Islet precursor cell (in vitro differentiated cells): Measurements from ENCODE around the gene DIAPH2.
A peak's percentile ranks its signal among the peaks of the same experiment; 100 is the strongest.

Experiments
- DNase-seq: peaks from one replicate; pipeline ENCODE4 v3.0.0-alpha.2; 2018

Gene DIAPH2

GRCh38 chrX:97616883-97617530 lies 932.4 kb downstream of the DIAPH2 start:
- DNase-seq = peak; percentile 93

GRCh38 chrX:97619499-97619898 lies 934.9 kb downstream of the DIAPH2 start:
- DNase-seq = no peak

GRCh38 chrX:97622111-97622510 lies 937.5 kb downstream of the DIAPH2 start:
- DNase-seq = no peak

GRCh38 chrX:97628326-97628725 lies 943.7 kb downstream of the DIAPH2 start:
- no peak for DNase-seq

- no peak for DNase-seq
These were observed 944.4 kb downstream of the DIAPH2 start for GRCh38 chrX:97628807-97629596.

- no peak for DNase-seq
These were observed 944.9 kb downstream of the DIAPH2 start for GRCh38 chrX:97629597-97629985.

- DNase-seq = no peak
These were observed 949.2 kb downstream of the DIAPH2 start for GRCh38 chrX:97633798-97634197.

GRCh38 chrX:97636473-97637140 lies 952.0 kb downstream of the DIAPH2 start:
- no peak for DNase-seq

- no peak for DNase-seq
These were observed 952.6 kb downstream of the DIAPH2 start for GRCh38 chrX:97637289-97637688.

GRCh38 chrX:97638621-97639020 lies 954.0 kb downstream of the DIAPH2 start:
- DNase-seq = no peak

GRCh38 chrX:97639526-97639925 lies 954.9 kb downstream of the DIAPH2 start:
- peak; percentile 79 for DNase-seq
